Stimulated activated CD4-positive, alpha-beta T cell treated with anti-CD3 and anti-CD28 coated beads, TNF-alpha, amount 100 ng/mL, for 4 hours (primary cell): Measurements from ENCODE around the gene IMPG1.

ENCODE experiments used
- DNase-seq, 3 experiments: peaks; one replicate each; pipeline ENCODE4 v3.0.0-alpha.2; 2020; ENCODE audit warnings: low read depth in 3 of 3

IMPG1 gene, protein sequence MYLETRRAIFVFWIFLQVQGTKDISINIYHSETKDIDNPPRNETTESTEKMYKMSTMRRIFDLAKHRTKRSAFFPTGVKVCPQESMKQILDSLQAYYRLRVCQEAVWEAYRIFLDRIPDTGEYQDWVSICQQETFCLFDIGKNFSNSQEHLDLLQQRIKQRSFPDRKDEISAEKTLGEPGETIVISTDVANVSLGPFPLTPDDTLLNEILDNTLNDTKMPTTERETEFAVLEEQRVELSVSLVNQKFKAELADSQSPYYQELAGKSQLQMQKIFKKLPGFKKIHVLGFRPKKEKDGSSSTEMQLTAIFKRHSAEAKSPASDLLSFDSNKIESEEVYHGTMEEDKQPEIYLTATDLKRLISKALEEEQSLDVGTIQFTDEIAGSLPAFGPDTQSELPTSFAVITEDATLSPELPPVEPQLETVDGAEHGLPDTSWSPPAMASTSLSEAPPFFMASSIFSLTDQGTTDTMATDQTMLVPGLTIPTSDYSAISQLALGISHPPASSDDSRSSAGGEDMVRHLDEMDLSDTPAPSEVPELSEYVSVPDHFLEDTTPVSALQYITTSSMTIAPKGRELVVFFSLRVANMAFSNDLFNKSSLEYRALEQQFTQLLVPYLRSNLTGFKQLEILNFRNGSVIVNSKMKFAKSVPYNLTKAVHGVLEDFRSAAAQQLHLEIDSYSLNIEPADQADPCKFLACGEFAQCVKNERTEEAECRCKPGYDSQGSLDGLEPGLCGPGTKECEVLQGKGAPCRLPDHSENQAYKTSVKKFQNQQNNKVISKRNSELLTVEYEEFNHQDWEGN

DNA sequence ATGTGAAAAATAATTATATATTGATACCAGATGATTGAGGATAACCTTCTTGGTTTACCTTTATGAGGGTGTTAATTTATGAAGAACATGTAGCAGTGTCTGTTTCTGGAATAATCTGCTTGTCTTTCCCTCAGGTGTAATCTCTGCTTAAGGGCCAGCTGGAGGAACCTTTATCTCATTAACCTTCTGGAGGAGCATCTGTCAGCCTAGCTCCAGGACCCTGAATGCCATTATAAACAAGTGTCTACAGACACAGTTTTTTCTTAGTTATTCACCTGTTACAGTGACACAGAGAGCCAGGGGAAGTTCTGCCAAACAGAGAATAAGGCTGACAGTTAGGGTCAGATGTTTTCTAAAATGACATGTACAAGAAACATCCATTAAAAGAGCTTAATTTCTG, at the start of gene IMPG1:
TSS of gene IMPG1 (minus strand) at position 101 of the 400 bp plus-strand sequence. CDS start 174 bp downstream, outside the sequence.
- no peak for DNase-seq

DNA sequence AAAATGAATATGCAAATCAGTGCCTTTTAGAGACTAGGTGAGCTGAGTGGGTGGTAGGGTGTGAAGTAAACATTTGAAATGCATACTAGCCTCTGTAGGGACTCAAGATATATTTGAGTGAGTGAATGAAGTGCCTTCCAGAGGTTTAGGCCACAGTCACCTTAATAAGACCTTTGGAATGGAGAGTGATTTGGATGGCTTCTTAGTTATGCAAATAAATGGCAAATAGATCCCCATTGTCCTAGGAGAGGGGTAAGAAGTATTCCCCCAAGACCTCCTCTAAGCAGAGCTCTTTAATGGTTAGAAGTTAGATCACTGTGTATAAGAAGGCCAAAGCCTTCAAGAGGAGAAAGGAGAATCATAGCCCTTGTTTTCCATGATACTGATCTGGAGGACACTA, 47.8 kb upstream of the IMPG1 start:
- DNase-seq = no peak

DNA sequence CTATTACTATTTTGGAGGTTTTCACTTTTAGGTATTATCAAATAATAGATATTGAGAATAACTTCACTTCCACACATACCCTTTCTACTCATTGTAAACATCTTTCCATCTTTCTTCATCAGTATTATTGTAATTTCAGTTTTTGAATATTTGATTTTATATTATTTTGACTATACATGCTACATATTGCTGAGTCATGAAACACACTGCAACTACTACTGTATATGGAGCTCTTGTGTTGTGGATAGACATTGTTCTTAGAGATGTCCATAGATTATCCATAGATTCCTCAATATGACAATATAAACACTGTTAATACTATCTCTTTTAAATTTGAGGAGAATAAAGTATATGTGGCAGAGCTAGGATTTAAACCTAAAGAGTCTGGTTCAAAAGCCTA, 819 bp upstream of the IMPG1 start:
- DNase-seq = no peak

DNA sequence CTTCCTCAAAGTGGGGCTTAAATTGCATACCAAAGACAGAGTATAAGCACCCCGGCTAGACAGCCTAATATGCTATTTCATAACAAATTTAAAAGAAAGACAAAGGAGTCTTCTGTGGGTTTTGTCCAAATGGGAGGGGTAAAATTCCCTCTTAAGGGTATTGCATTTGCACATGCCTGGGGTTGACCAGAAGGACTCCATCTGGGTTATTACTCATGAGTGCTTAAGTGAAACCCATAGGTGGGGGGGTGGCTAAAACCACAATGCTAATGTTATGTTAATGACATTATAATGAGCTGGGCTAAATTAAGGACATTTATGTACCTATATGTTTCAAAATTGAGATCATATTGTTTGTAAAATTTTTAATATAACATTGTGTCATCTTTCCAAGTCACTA, 15.0 kb downstream of the IMPG1 start:
- no peak for DNase-seq

DNA sequence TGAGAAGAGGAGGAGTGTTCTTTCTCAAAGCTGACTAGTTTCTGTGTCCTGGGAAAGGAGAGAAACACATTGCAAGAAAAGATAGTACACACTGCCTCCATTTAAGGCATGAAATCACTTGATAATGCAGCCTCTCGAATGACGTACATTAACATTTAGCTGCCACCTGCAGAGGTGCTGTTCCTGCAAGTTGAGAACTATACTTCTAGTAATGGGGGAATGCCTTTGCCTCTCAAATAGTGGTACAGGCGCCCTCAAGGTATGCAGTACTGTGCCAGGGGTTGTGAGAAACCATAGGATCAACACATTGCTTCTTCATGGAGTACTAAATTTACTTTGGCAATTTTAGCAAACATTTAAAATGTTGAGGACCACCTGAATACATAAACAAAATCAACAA, 20.1 kb downstream of the IMPG1 start:
- DNase-seq = no peak

DNA sequence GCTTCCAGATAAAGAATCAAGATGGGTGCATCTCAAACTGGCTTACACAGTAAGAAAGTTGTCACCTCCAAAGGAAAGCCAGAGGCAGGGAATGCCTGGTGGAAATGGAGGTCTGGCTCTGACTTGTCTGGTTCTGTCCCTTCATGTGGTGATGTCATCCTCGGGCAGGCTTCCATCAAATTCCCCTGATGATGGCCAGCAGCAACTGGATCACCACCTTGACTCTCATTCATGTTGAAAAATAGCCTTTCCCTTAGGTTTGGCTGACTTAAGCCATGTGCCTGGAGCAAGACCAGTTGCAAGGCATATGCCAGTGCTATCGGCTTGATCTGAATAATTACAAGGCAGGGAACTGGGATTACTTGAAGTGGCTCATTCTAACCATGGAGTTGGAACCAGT, 28.8 kb downstream of the IMPG1 start:
- no peak for DNase-seq

DNA sequence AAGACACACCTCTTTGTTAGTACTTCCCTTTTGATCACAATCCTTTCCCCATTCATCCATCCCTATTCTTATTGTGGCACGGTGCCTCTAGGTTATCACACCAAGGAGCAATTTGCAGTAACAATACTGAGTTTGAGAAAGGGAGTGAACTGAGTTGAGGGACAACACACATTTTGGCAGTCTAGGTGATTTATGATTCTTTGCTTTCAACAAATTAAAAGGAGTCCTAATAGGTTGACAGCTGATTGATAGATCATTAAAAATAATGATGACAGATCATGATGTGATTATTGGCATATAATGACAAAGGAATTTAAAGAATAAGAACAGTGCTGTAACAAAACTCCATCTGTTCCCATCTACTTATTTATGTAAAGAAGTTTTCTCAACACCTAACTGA, 36.7 kb downstream of the IMPG1 start:
- DNase-seq = no peak

DNA sequence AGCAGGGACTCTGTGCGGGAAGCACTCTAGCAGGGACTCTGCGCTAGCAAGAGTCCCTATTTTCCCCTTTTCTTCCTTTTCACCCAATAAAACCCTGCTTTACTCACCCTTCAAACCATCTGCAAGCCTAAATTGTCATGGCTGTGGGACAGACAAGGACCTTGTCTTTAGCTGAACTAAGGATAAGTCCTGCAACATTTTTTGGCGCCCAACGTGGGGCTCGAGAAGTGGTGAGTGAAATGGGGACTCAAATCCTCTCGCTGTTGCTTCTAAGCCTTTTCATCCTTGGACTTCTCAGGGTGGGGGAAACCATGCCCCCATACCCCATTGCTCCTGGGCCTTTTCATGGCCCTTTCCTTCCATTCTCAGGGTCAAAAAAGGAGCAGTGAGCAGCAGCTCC, 46.4 kb downstream of the IMPG1 start:
- DNase-seq = no peak

DNA sequence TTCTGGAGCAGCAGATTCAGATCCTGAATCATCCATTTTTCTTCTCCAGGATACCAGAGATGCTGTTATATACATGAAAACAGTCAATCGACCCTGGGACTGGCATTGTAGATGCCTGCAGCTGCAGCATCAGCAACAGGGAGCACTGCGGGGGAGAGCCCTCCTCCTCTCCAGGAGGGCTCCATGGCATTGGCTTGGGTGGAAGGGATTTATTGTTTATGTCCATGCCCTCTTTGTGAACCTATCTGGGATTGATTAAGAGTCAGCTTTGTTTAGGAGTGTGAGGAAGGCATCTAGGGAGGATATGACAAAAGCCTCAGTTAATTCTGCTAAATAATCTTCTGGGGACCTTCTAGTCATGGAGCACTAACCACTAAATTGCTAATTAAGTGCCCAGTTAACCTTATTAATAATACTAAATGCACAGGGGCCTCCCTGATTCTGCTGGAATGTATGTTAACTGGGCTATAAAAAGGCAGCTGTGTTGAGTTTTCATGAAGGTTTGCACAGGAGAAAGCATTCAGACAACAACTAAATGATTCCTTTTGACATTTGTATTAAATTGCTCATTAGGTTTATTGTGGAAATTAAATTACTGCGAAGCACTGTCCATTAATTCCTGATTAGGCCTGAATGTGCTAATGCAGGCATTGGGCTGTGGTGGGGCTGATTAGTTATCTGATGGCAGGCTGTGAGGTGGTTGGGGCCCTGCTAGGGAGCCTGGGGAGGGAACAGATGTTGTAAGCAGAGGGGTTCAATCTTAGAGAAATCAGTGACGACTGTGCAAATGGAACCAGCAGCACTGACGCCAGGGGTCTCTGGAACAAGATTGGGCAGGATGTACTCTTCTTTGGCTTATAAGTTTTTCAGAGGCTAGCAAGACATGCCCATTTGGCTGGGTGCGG, 57.6 kb downstream of the IMPG1 start:
- no peak for DNase-seq

DNA sequence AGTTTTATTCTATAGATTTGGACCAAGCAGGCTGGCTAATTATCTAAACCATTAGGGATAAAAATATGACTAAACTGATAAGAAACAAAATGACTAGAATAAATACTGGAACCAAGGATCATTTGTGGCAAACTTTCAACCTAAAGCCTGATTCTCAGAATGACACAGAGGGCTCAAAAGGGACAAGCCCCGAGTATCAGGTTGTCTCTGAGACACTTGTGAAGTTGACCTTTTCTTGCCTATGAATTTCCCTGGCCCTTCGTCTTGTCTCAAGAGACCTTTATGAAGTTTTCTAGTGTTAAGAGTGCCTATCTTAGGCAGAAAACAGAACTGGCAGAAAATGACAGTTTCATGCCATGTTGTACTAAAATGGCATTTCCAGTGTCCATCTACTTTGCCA, 68.3 kb downstream of the IMPG1 start:
- DNase-seq = no peak

DNA sequence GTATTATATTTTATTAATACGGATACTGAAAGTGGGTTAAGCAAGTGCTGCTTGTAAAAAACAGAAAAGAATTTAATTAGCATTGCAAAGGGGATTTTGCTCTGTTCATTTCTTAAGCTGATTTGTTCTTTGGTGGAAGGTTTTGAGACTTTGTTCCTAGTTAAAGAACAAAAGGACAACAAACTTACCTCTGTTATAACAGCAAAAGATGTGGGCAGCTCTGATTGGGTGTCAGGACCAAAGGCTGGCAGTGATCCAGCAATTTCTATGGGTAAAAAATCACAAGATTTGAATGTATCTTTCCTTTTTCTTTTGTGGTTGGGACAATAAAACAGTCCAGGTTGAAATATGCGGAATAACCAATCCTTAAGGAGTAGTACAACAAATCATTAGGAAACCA, 68.8 kb downstream of the IMPG1 start:
- DNase-seq = no peak

DNA sequence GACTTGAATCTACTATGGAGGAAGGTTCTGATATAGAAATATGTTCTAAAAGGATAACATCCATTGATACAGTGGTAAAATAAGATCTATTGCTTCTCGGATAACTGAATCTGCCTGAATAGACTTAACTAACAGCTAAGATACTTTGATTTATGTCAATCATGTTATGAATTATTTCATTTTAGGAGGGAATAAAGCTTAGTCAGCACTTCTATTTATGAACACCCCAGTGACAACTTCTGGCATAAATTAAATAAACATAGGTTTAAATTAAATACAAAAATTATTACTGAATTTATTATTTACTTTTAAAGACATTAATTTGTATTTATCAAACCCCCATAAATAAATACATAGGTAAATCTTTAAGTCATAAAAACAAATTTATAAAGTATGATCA, 69.3 kb downstream of the IMPG1 start:
- DNase-seq = no peak

DNA sequence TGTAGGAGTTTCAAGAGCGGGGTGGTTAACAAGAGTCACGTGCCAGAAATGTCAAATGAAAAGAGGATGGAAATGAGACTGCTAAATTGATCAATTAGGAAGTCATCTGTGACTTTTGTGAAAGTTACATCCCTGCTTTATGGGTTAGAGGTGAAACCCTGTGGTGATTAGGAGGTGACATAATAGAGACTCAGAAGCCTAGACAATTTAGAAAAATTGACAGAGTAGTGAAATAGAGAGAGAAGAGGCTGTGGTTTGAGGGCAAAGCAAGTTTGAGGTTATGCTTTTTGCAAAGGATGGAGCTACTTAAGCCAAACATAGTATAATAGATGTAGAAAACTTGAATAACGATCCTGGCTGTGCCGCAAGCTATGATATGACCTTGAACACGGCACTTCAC, 71.8 kb downstream of the IMPG1 start:
- no peak for DNase-seq

DNA sequence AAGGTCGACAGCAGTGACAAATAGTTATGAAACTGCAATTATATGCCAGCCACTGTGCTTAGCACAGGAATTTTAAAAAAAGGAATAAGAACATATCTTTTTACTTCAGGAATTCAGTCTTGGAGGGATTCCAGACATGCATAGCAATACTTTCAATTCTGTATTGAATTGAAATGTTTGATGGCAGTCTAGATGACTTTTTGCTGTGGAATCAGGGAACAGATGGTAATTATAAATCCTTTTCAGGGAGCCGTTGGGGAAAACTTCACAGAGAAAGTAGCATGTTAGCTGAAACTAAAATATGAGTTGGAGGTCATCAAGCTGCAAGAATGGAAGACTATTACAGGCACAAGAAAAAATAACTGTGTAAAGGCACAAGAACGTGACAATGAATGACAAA, 74.8 kb downstream of the IMPG1 start:
- DNase-seq = no peak

DNA sequence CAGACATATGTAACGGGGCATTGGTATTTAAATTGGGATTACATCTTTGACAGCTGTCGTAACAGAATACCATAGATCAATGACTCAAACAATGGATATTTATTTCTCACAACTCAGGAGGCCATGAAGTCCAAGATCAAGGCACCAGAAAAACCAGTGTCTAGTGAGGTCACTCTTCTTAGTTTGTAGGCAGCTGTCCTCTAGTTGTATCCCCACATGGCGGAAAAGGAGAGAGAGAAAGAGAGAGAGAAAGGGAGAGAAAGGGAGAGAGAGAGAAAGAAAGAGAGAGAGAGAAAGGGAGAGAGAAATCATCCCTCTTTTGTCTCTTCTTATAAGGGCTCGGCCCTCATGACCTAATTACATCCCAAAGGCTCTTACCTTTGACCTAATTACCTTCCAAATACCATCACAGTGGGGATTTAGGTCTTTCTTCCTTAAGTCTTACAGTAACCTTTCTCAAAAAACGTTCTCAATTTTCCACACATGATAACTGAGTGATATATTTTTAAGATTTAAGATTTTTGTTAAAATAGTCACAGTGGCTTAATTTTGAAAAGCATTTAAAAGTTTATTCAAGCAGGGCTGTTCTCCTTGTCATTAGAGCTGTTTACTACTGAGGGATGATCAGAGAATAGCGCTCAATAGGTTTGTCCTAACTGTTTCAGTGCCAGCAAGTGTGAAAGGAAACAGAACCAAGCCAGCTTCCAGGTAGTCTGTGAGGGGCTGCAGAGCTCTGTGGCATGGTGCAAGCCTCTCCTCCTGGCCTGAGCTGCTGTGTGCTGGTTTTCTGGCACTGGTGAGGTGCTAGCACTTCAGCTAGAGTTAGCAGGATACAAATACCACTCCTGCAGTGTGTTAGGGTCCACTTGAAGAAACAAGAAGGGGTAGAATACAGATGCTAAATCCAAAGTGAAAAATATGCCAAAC, 79.0 kb downstream of the IMPG1 start:
- DNase-seq = no peak

DNA sequence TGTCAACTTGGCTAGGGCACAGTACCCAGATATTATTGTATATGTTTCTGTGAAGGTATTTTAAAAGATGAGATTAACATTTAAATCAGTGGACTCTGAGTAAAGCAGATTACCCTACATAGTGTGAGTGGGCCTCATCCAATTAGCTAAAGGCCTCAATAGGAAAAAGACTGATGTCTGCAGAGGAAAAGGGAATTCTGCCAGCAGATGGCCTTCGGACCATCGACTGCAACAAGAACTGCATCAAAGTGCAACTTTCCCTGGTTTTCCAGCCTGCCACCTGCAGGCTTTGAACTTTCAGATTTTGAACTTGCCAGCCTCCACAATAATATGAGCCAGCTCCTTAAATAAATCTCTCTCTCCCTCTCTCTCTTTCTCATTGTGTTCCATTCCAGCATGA, 80.5 kb downstream of the IMPG1 start:
- no peak for DNase-seq

DNA sequence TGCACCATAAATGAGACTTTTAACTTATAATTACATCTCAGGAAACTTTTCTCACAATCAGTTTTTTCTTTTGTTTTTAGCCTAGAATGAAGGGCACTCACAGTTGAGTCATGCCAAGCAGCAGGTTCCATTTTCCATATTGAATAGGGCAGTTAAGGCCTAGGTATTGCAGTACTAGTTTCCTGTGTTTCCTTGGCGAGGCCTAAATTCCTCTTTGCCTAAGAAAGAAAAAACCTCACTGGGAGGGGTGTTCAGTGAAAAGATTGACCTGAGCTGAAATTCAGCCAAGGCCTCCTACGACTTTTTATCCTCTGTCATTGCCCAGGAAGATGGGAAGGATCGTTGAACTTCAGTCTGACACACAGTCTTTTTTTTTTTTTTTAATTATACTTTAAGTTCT, 85.5 kb downstream of the IMPG1 start:
- DNase-seq = no peak

DNA sequence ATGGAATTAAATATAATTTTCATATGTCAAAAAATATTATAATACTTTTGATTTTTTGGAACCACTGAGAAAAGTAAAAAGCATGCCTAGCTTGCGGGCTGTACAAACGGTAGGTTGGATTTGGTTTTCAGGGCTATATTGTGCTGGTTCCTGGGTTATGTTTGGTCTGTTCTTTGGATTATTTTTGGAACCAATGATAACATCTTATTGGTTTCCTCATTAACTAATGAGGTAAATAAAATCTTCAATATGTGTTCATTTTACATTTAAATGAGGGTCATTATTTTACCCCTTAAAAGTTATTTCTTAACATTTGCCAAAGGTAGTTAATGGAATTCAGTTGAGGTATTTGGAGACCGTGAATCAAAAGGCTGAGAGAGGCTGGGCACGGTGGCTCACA, 96.6 kb downstream of the IMPG1 start:
- DNase-seq = no peak

DNA sequence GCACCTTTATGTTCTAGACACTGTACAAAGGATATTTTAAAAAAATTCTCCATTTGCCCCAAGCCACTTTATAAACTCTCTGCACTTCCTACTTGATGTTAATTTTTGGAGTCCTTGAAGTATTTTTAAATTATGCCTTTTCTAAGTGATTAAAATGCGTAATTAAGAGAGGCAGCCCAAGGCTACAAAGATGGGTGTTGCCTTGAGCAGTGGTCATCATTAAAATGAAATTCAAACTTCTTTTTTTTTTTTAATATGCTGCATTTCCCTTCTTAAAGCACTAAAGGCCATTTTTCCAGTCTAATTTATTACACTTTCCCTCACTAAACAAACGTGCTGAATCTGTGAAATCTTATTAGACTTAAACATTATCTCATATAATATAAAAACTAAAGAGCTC, 102.4 kb downstream of the IMPG1 start:
- no peak for DNase-seq

DNA sequence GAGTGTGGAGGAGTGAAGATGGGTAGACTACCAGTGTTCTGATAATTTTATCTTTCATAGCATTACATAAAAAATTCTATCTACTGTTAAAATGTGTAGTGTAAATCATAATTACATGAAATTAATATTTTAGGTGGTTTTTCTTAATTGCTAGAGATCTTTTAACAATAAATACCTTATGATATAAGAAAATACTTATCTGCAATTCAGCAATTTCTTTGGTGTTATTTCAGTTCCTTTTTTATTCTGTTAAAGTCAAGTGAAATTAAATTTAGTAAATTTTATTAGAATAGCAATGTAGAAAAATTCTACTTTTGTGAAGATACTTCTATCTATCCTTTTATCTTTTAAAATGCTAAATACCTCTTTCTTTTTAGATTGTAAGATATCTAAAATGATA, 104.3 kb downstream of the IMPG1 start:
- no peak for DNase-seq

DNA sequence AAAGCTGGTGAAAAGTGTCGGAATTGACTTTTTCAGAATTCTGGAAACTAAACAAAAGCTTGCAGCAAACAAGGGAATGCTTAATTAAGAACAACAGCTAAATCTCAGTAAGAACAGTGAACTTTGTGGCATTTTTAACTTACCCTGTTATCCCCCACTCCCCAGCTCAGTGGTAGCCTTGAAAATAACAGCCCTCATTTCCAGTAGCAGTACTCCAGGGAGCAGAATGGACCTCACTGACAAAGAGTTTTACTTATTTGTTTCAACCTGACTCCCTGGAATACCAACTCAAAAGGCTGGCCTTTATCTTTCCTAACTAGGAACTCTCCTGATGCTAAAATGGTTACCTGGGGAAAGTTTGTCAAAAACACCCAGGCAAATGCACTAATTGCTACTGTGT, 108.9 kb downstream of the IMPG1 start:
- DNase-seq = no peak
